ENCODE results near the gene ZDHHC1.

Gene ZDHHC1

GRCh38 chr16:67415872-67416793 lies at the start of gene ZDHHC1:
Gene ZDHHC1 (minus strand): TSS chr16:67416477. CDS start chr16:67407775, 8,702 bp downstream.
- no peak for DNase-seq

- DNase-seq: no peak
Measured at GRCh38 chr16:67464565-67464964, 48.3 kb upstream of the ZDHHC1 start.

GRCh38 chr16:67463691-67464090 lies 47.4 kb upstream of the ZDHHC1 start:
- no peak for DNase-seq

- no peak for DNase-seq
Measured at GRCh38 chr16:67463059-67463458, 46.8 kb upstream of the ZDHHC1 start.

GRCh38 chr16:67462279-67462655 lies 46.0 kb upstream of the ZDHHC1 start:
- no peak for DNase-seq

- DNase-seq: no peak
Measured at GRCh38 chr16:67461600-67462278, 45.5 kb upstream of the ZDHHC1 start.

GRCh38 chr16:67460961-67461360 lies 44.7 kb upstream of the ZDHHC1 start:
- no peak for DNase-seq

- DNase-seq: no peak
Measured at GRCh38 chr16:67460168-67460567, 43.9 kb upstream of the ZDHHC1 start.

- no peak for DNase-seq
Measured at GRCh38 chr16:67459861-67460150, 43.5 kb upstream of the ZDHHC1 start.

- DNase-seq: no peak
Measured at GRCh38 chr16:67459066-67459860, 43.0 kb upstream of the ZDHHC1 start.

- no peak for DNase-seq
Measured at GRCh38 chr16:67458121-67458641, 41.9 kb upstream of the ZDHHC1 start.

- DNase-seq: no peak
Measured at GRCh38 chr16:67457611-67458010, 41.3 kb upstream of the ZDHHC1 start.

- DNase-seq: no peak
Measured at GRCh38 chr16:67456391-67457081, 40.3 kb upstream of the ZDHHC1 start.

GRCh38 chr16:67454852-67455251 lies 38.6 kb upstream of the ZDHHC1 start:
- DNase-seq: no peak

GRCh38 chr16:67454104-67454503 lies 37.8 kb upstream of the ZDHHC1 start:
- DNase-seq: no peak

GRCh38 chr16:67451704-67452435 lies 35.6 kb upstream of the ZDHHC1 start:
- DNase-seq: no peak

- DNase-seq: no peak
Measured at GRCh38 chr16:67451061-67451703, 34.9 kb upstream of the ZDHHC1 start.

- no peak for DNase-seq
Measured at GRCh38 chr16:67449739-67450138, 33.5 kb upstream of the ZDHHC1 start.

GRCh38 chr16:67449336-67449735 lies 33.1 kb upstream of the ZDHHC1 start:
- no peak for DNase-seq

GRCh38 chr16:67448580-67448979 lies 32.3 kb upstream of the ZDHHC1 start:
- no peak for DNase-seq

GRCh38 chr16:67447508-67448076 lies 31.3 kb upstream of the ZDHHC1 start:
- DNase-seq: no peak
